HEK293 (cell line): Measurements from ENCODE around the gene SIK2.

Experiments used
- CTCF ChIA-PET: fragments of 350-600 bp; formaldehyde crosslinking; extraction: SDS; loops from one replicate; lab custom pipeline; 2021; ENCODE audit warnings: antibody characterized with exemption; lab: Yijun Ruan, JAX
- POLR2A ChIA-PET: fragments of 300-600 bp; formaldehyde crosslinking; extraction: SDS; loops from one replicate; lab custom pipeline; 2020; ENCODE audit warnings: antibody characterized with exemption, inconsistent platforms; lab: Yijun Ruan, JAX
- H3K27ac ChIP-seq: fragments of 200-500 bp; sonication (Bioruptor generic); 2 replicates; pipeline ENCODE4 v1.5.1; 2014; ENCODE audit warnings: low read depth, low read length, control low read depth, inconsistent platforms; ENCODE audit errors: extremely low read depth
- H3K36me3 ChIP-seq, 2 experiments: fragments of 200-500 bp in 1 of 2; sonication (Bioruptor generic) in 1 of 2; 1 replicate in 1 of 2; 2 replicates in 1 of 2; pipeline ENCODE4 v1.5.1; 2014 to 2017; ENCODE audit warnings: inconsistent platforms in 2 of 2, low read length in 2 of 2; ENCODE audit not compliant: control insufficient read depth in 2 of 2, insufficient read depth in 1 of 2
- H3K4me1 ChIP-seq: fragments of 200-500 bp; sonication (Bioruptor generic); 2 replicates; pipeline ENCODE4 v1.5.1; 2014; ENCODE audit warnings: mild to moderate bottlenecking, low read length, inconsistent platforms; ENCODE audit not compliant: control insufficient read depth, insufficient read depth
- H3K4me3 ChIP-seq: 2 replicates; pipeline ENCODE4 v1.5.1; 2011; ENCODE audit warnings: low read depth, mild to moderate bottlenecking, control low read depth, low read length, moderate library complexity
- H3K9me3 ChIP-seq: fragments of 200-500 bp; sonication (Bioruptor generic); 2 replicates; pipeline ENCODE4 v1.5.1; 2014; ENCODE audit warnings: low read depth, low read length, inconsistent platforms; ENCODE audit not compliant: control insufficient read depth, insufficient read depth
- BCL11A ChIP-seq: fragments of 450-650 bp; formaldehyde crosslinking; IDR thresholded peaks from 2 replicates; pipeline ENCODE4 v1.5.1; 2016; ENCODE audit warnings: low read depth, missing biosample characterization, missing genetic modification characterization
- GLI4 ChIP-seq: fragments of 450-650 bp; formaldehyde crosslinking; IDR thresholded peaks from 2 replicates; pipeline ENCODE4 v1.5.1; 2016; ENCODE audit warnings: missing biosample characterization, missing genetic modification characterization
- GLIS1 ChIP-seq: fragments of 450-650 bp; formaldehyde crosslinking; IDR thresholded peaks from 2 replicates; pipeline ENCODE4 v1.5.1; 2016; ENCODE audit warnings: missing biosample characterization, missing genetic modification characterization
- HIC1 ChIP-seq: fragments of 450-650 bp; formaldehyde crosslinking; IDR thresholded peaks from 2 replicates; pipeline ENCODE4 v1.5.1; 2016; ENCODE audit warnings: missing biosample characterization, missing genetic modification characterization
- PBX3 ChIP-seq: sonication (generic); formaldehyde crosslinking; IDR thresholded peaks from 2 replicates; pipeline ENCODE4 v1.8.1; 2022; ENCODE audit warnings: mild to moderate bottlenecking, moderate library complexity, missing genetic modification reagents
- SP3 ChIP-seq: fragments of 450-650 bp; formaldehyde crosslinking; IDR thresholded peaks from 2 replicates; pipeline ENCODE4 v1.5.1; 2016; ENCODE audit warnings: missing biosample characterization, missing genetic modification characterization
- TCF7L2 ChIP-seq: IDR thresholded peaks from 2 replicates; pipeline ENCODE4 v1.6.1; 2011; ENCODE audit warnings: low read depth, mild to moderate bottlenecking, inconsistent platforms, low read length, moderate library complexity, borderline replicate concordance
- TSHZ1 ChIP-seq: fragments of 450-650 bp; formaldehyde crosslinking; IDR thresholded peaks from 2 replicates; pipeline ENCODE4 v1.5.1; 2016; ENCODE audit warnings: missing biosample characterization, missing genetic modification characterization, borderline replicate concordance
- ZBTB8A ChIP-seq: fragments of 450-650 bp; formaldehyde crosslinking; IDR thresholded peaks from 2 replicates; pipeline ENCODE4 v1.5.1; 2016; ENCODE audit warnings: missing biosample characterization, missing genetic modification characterization
- ZNF10 ChIP-seq: fragments of 450-650 bp; formaldehyde crosslinking; IDR thresholded peaks from 2 replicates; pipeline ENCODE4 v1.5.1; 2017; ENCODE audit warnings: missing biosample characterization, missing genetic modification characterization
- ZNF169 ChIP-seq: fragments of 450-650 bp; formaldehyde crosslinking; IDR thresholded peaks from 2 replicates; pipeline ENCODE4 v1.5.1; 2016; ENCODE audit warnings: missing biosample characterization, missing genetic modification characterization
- ZNF223 ChIP-seq: fragments of 450-650 bp; formaldehyde crosslinking; IDR thresholded peaks from 2 replicates; pipeline ENCODE4 v1.5.1; 2016; ENCODE audit warnings: missing biosample characterization, missing genetic modification characterization
- ZNF350 ChIP-seq: fragments of 450-650 bp; formaldehyde crosslinking; IDR thresholded peaks from 2 replicates; pipeline ENCODE4 v1.5.0; 2017; ENCODE audit warnings: missing biosample characterization, mild to moderate bottlenecking, missing genetic modification characterization
- ZNF366 ChIP-seq: fragments of 450-650 bp; formaldehyde crosslinking; conservative IDR thresholded peaks from 2 replicates; pipeline ENCODE4 v1.5.1; 2016; ENCODE audit warnings: missing biosample characterization, missing genetic modification characterization
- ZNF37A ChIP-seq: fragments of 450-650 bp; IDR thresholded peaks from 2 replicates; pipeline ENCODE4 v1.5.1; 2018; ENCODE audit warnings: missing biosample characterization, missing genetic modification characterization
- ZNF521 ChIP-seq: fragments of 450-650 bp; formaldehyde crosslinking; IDR thresholded peaks from 2 replicates; pipeline ENCODE4 v1.5.1; 2017; ENCODE audit warnings: missing biosample characterization, mild to moderate bottlenecking, missing genetic modification characterization
- ZNF596 ChIP-seq: fragments of 450-650 bp; IDR thresholded peaks from 2 replicates; pipeline ENCODE4 v1.5.0; 2018; ENCODE audit warnings: missing biosample characterization, mild to moderate bottlenecking, missing genetic modification characterization, moderate library complexity
- ZNF624 ChIP-seq: fragments of 450-650 bp; formaldehyde crosslinking; IDR thresholded peaks from 2 replicates; pipeline ENCODE4 v1.5.1; 2017; ENCODE audit warnings: missing biosample characterization, missing genetic modification characterization
- TF ChIP-seq, protein P1 (sequence below): fragments of 450-650 bp; formaldehyde crosslinking; IDR thresholded peaks from 2 replicates; pipeline ENCODE4 v1.5.1; 2016; ENCODE audit warnings: missing biosample characterization, missing genetic modification characterization
- TF ChIP-seq, protein P2 (sequence below): IDR thresholded peaks from 2 replicates; pipeline ENCODE4 v1.6.1; 2011; ENCODE audit warnings: mild to moderate bottlenecking, low read depth, low read length, borderline replicate concordance
- TF ChIP-seq, protein P3 (sequence below): fragments of 450-650 bp; formaldehyde crosslinking; IDR thresholded peaks from 2 replicates; pipeline ENCODE4 v1.5.1; 2016; ENCODE audit warnings: missing biosample characterization, missing genetic modification characterization

SIK2 gene

GRCh38 chr11:111693224-111693937, 91.1 kb downstream of the SIK2 start:
- H3K4me3 ChIP-seq, result no peak overlapping the region
- TF ChIP-seq ZNF366 (tag by site-specific recombination), result no peak
- no peak for TF ChIP-seq BCL11A (tag by site-specific recombination)
- no peak for TF ChIP-seq ZNF37A
- TF ChIP-seq, protein P1, sequence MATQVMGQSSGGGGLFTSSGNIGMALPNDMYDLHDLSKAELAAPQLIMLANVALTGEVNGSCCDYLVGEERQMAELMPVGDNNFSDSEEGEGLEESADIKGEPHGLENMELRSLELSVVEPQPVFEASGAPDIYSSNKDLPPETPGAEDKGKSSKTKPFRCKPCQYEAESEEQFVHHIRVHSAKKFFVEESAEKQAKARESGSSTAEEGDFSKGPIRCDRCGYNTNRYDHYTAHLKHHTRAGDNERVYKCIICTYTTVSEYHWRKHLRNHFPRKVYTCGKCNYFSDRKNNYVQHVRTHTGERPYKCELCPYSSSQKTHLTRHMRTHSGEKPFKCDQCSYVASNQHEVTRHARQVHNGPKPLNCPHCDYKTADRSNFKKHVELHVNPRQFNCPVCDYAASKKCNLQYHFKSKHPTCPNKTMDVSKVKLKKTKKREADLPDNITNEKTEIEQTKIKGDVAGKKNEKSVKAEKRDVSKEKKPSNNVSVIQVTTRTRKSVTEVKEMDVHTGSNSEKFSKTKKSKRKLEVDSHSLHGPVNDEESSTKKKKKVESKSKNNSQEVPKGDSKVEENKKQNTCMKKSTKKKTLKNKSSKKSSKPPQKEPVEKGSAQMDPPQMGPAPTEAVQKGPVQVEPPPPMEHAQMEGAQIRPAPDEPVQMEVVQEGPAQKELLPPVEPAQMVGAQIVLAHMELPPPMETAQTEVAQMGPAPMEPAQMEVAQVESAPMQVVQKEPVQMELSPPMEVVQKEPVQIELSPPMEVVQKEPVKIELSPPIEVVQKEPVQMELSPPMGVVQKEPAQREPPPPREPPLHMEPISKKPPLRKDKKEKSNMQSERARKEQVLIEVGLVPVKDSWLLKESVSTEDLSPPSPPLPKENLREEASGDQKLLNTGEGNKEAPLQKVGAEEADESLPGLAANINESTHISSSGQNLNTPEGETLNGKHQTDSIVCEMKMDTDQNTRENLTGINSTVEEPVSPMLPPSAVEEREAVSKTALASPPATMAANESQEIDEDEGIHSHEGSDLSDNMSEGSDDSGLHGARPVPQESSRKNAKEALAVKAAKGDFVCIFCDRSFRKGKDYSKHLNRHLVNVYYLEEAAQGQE, result no peak
- no peak for TF ChIP-seq SP3 (tag by site-specific recombination)
- no peak for TF ChIP-seq ZNF521
- H3K27ac ChIP-seq, result no peak overlapping the region
- H3K9me3 ChIP-seq, result no peaks in the 10 kb centered on the region
- ChIA-PET CTCF (no interaction called here), POLR2A (no interaction called here)
- H3K4me1 ChIP-seq, result no peaks in the 10 kb centered on the region
- H3K36me3 ChIP-seq, result peaks cover 0 to 10% of the 10 kb centered on the region in 2 experiments; a peak in 1 of 3 replicates

DNA sequence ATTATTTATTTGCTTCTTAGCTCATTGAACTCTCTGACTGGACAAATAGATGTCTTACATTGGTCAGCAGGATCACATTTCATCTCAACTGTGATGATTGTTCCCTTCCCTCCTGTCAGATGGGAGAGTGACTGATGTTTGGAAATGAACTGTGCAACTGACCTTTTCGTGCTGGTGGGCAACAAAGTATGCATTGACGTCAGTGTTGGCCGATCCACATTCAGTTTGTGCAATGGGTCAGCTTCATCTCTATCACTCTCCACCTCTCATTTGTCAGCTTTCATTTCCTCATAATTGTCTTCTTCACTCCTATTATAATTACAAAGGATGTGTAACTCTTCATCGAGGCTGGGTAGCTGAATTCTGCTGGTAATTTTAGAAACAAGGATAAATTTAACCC, 92.6 kb downstream of the SIK2 start:
- no peak overlapping the region for H3K4me3 ChIP-seq
- CTCF ChIA-PET, result interaction anchor here (0.6 kb wide), 1 partner anchor 308 kb away, joined by 5 read pairs; no protein-coding TSS in a partner anchor
- H3K4me1 ChIP-seq, result no peaks in the 10 kb centered on the region
- no peaks in the 10 kb centered on the region for H3K9me3 ChIP-seq
- no peaks in the 10 kb centered on the region for H3K36me3 ChIP-seq
- no peak overlapping the region for H3K27ac ChIP-seq
- POLR2A ChIA-PET, result interaction anchor here (0.8 kb wide), 1 partner anchor 37 kb away, joined by 3 read pairs; no protein-coding TSS in a partner anchor
- TF ChIP-seq, protein P2, sequence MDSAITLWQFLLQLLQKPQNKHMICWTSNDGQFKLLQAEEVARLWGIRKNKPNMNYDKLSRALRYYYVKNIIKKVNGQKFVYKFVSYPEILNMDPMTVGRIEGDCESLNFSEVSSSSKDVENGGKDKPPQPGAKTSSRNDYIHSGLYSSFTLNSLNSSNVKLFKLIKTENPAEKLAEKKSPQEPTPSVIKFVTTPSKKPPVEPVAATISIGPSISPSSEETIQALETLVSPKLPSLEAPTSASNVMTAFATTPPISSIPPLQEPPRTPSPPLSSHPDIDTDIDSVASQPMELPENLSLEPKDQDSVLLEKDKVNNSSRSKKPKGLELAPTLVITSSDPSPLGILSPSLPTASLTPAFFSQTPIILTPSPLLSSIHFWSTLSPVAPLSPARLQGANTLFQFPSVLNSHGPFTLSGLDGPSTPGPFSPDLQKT, result no peak
- TF ChIP-seq ZNF624 (tag by site-specific recombination), result no peak
- no peak for TF ChIP-seq ZNF350 (tag by site-specific recombination)
- no peak for TF ChIP-seq PBX3 (CRISPR knock-in tag)
- TF ChIP-seq ZNF169 (tag by site-specific recombination), result no peak
- TF ChIP-seq TSHZ1 (tag by site-specific recombination), result no peak; the same call in 1 of the 2 replicates
- TF ChIP-seq ZNF596 (tag by site-specific recombination), result no peak
- no peak for TF ChIP-seq GLI4 (tag by site-specific recombination)
- TF ChIP-seq ZNF223, result no peak
- TF ChIP-seq ZNF10 (tag by site-specific recombination), result no peak
- TF ChIP-seq GLIS1 (tag by site-specific recombination), result no peak
- TF ChIP-seq TCF7L2, result no peak
- no peak for TF ChIP-seq ZBTB8A
- peak; percentile 59; the same call in 1 of the 2 replicates for TF ChIP-seq HIC1 (tag by site-specific recombination)
- TF ChIP-seq, protein P3, sequence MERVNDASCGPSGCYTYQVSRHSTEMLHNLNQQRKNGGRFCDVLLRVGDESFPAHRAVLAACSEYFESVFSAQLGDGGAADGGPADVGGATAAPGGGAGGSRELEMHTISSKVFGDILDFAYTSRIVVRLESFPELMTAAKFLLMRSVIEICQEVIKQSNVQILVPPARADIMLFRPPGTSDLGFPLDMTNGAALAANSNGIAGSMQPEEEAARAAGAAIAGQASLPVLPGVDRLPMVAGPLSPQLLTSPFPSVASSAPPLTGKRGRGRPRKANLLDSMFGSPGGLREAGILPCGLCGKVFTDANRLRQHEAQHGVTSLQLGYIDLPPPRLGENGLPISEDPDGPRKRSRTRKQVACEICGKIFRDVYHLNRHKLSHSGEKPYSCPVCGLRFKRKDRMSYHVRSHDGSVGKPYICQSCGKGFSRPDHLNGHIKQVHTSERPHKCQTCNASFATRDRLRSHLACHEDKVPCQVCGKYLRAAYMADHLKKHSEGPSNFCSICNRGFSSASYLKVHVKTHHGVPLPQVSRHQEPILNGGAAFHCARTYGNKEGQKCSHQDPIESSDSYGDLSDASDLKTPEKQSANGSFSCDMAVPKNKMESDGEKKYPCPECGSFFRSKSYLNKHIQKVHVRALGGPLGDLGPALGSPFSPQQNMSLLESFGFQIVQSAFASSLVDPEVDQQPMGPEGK (tag by site-specific recombination), result no peak
